HG03060 (cell line): Measurements from ENCODE around the gene ACY1.
A peak's percentile ranks its signal among the peaks of the same experiment; 100 is the strongest.
"Not testable (repeated sequence)": the region's sequence is repeated elsewhere in the genome, so short reads cannot be mapped to it uniquely, and the experiment has no call there.

Experiments
- ATAC-seq: cut with Tn5 transposase; IDR thresholded peaks from one replicate; pipeline ENCODE4 v1.9.1; 2021; ENCODE audit warnings: low read depth, moderate number of reproducible peaks; ENCODE audit not compliant: unreplicated experiment

Gene ACY1

GRCh38 chr3:51980253-51980652 is 3.1 kb upstream of the ACY1 start:
- no peak for ATAC-seq

DNA sequence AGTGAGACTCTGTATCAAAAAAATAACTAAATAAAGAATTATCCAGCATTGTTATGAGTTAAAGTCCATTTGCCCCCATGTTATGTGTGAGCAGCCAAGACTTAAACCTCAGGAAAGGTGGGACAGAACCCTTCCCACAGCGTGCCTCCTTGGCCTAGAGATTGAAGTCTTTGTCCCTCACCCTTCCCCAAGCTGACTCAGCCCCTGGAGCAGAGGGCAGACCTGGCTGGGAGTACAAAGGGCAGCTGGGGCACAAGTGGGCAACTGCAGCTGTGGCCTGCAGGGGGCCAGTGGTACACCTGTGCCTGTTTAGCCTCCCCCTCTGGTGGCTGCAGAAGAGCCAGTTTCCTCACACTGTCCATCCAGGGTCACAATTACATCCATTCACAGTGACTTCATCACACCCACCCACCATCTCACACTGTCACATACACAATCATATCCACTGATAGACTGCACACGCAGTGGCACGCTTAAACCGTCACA is 940 bp upstream of the ACY1 start:
- ATAC-seq = peak; percentile 34

DNA sequence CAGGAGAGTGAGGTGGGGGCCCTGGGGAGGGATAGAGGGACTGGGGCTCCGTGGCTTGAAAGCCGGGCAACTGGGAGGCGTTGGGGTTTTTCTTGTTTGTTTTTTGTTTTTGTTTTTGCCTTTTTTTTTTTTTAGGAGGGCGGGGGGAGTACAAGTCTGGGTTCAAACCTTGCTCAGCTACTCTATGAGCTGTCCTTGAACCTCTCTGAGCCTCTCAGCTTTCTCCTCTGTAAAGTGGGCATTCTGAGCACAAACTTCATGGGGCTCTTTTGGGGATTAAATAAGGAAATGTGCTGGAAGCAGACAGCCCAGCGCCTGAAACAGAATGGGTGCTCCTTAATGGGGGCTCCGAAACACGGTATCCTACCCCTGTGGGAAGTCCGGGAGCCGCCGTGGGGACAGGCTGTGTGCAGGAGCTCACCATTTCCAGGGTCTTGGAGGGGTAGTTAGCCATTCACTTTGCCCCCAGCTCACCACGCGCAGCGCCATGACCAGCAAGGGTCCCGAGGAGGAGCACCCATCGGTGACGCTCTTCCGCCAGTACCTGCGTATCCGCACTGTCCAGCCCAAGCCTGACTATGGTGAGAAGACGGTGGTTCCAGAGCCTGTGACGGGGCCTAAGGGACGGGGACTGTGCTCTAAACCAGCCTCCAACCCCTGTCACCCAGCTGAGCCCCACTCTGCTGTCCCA is 388 bp downstream of the ACY1 start:
- ATAC-seq = no peak

- ATAC-seq = no peak
Observed at GRCh38 chr3:51984269-51984647, 923 bp downstream of the ACY1 start.

DNA sequence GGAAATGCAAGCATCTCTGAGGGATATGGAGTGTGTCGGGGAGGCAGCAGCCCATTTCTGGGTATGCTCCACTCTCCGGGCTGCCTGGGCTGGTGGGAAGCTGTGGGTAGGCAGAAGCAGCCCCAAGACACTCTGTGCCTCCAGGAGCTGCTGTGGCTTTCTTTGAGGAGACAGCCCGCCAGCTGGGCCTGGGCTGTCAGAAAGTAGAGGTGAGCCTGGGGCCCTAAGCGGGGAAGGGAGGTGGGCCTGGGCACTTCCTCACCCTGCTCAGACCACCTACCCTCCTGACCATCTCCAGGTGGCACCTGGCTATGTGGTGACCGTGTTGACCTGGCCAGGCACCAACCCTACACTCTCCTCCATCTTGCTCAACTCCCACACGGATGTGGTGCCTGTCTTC is 1.7 kb downstream of the ACY1 start:
- no peak for ATAC-seq

GRCh38 chr3:51986010-51986947 is 2.9 kb downstream of the ACY1 start:
- ATAC-seq = no peak

GRCh38 chr3:51987568-51987967 is 4.2 kb downstream of the ACY1 start:
- ATAC-seq = no peak

- no peak for ATAC-seq
Observed at GRCh38 chr3:51988286-51989146, 5.2 kb downstream of the ACY1 start.

GRCh38 chr3:51990501-51990971 is 7.2 kb downstream of the ACY1 start:
- not testable (repeated sequence) for ATAC-seq

DNA sequence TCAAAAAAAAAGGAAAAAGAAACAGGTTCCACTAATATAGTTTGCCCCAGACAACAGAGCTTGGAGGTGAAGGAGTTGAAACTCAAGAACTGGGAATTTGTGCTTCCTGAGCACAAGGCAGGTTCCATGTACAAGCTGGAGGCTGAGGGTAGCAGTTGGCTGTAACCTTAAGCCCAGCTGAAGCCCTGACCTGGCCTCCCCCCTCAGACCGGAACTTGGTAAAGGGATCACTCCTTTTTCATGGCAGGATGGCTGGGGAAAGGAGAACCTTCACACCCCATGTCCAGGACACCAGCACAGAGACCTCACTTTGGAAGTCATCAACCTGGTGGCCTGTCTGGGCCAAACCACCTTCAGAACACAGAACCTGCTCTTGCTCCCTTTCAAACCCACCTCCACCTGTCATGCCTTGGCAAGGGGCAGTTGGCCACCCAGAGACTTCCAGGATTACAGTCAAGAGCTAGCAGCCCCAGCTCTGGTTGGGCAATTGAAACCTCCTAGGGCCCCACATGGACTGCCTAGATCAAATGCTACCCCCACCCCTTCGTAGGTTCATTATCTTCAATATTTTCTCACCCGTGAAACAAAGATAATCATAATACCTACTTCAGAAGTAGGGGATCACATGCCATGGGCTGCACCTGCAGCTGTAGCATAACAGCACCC is 8.8 kb downstream of the ACY1 start:
- no peak for ATAC-seq

GRCh38 chr3:51993657-51994056 is 10.3 kb downstream of the ACY1 start:
- not testable (repeated sequence) for ATAC-seq

DNA sequence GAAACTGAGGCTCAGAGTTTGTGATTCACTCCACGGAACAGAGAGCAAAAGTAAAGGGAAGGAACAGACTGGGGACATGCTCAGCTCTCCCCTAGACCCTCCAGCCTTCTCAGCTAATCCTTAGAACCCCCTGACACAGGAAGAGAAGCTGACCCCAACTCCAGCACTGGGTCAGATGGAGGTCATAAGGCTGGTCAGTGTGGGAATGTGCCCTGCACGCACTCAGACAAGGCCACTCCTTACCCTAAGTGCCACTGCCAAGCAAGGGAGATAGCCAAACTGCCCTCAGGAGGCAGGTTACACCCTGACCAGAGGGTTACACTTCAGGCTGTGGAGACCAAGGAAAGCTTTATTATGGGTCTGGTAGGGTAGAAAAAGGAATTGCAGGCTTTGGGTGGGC is 11.2 kb downstream of the ACY1 start:
- ATAC-seq = no peak

GRCh38 chr3:51995346-51996163 is 12.2 kb downstream of the ACY1 start, which contains the start of gene RPL29:
Gene RPL29 (minus strand): TSS chr3:51995895. CDS start chr3:51995461, 434 bp downstream.
- ATAC-seq = peak; percentile 84

GRCh38 chr3:51997172-51997571 is 13.8 kb downstream of the ACY1 start:
- ATAC-seq = no peak

- ATAC-seq = no peak
Observed at GRCh38 chr3:51997935-51998596, 14.7 kb downstream of the ACY1 start.

DNA sequence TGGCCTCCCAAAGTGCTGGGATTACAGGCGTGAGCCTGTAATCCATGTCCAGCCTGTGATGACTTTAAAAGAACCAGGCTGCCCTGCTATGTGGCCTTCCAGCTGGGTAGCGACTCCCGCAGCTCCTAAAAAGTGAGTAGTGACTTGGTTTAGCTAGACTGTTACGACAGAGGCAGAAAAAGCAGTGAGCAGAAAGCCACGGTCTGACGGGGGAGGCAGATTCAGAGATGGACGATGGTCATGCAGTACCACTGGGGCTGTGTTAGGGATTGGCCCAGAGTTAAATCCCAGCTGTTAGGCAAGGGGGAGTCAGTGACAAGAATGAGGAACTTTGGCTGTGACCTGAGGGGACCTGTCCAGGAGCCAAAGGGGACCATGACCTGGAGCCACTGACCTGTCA is 15.4 kb downstream of the ACY1 start:
- ATAC-seq = no peak

GRCh38 chr3:51999846-52000245 is 16.5 kb downstream of the ACY1 start:
- ATAC-seq = no peak

DNA sequence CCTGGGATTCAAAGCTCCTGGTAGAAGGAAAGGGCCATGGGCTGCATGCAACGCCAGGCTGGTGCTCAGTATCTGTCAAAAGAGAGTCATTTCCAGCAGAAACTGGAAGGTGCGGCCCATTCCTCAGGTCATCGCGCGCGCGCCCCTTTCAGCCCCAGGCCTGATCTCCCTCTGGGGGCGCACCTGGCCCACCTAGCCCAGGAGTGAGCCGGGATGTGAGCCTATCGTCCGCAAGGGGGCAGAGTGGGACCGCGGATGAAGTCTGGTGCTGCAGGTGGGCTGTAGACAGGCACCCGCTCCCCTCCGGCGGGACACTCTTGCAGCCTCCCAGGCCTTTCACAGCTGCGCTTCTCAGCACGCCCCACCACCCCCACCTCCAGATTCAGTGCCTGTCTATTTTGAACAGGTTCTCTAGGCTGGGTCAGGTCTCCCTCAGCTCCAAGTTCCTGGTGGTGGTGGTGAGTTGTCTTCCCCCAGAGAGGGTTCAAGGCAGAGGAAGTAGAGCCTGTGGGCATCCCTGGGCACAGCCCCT is 18.2 kb downstream of the ACY1 start:
- no peak for ATAC-seq
